HG03439 (cell line): ENCODE measurements around the gene PBRM1.
A peak's percentile ranks its signal among the peaks of the same experiment; 100 is the strongest.
"Not testable (repeated sequence)": the region's sequence is repeated elsewhere in the genome, so short reads cannot be mapped to it uniquely, and the experiment has no call there.

Experiments
- ATAC-seq: cut with Tn5 transposase; IDR thresholded peaks from one replicate; pipeline ENCODE4 v1.9.1; 2021; ENCODE audit warnings: mild to moderate bottlenecking, moderate library complexity; ENCODE audit not compliant: unreplicated experiment

PBRM1 gene

DNA sequence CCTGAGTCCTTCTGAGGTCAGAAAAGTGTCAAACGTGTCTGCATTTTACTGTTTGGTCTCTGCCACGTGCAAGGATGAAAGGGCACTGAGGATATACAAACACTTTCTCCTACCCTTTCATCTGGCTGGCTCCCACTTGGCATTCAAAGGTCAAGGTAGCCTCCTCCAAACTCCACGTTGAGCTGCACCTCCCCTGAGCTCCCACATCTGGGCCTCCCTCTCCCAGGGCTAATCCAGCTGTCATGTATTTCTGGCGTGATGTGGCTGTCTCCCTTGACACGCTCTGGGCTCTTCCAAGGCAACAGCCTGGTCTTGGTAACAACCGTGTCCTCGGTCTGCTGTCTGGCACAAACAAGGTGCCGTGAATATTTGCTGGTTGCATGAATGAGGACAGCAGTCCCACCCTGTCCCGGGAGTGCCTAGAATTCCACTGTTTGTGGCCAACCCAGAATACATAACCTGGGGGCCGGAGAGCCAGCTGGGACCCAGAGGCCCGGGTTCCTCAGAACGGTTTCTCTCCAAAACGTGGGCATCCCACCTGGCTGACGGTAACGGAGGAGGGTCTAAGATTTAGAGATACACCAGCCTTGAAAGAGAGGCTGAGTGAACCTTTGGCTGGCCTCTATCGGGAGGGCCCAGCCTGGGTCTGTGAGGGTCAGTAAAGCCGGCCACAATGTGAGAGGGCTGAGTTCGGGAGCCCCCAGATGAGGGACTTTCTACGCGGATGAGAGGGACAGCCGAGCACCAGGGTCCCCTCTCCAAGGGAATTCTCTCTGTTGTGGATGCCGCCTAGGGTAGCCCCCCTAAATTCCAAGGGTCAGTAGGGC, 19.1 kb upstream of the PBRM1 start:
- peak; percentile 9 for ATAC-seq

DNA sequence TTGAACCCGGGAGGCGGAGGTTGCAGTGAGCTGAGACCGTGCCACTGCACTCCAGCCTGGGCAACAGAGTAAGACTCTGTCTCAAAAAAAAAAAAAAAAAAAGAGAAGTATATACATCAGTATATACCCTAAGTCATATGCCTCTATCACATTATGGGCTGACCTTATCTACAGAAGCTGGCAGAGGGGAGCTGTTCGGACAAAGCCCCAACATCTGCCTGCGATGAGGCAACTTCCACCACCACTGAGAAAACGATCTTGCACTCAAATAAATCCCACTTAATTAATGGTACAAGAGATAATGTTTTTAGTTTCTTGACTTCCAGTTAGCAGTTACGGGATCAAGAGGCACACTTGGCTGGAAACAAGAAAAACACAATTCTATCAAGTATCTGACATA, 17.6 kb upstream of the PBRM1 start:
- ATAC-seq: no peak

- ATAC-seq: no peak
Observed at GRCh38 chr3:52697632-52697965, 11.9 kb upstream of the PBRM1 start.

GRCh38 chr3:52696830-52697631, 11.3 kb upstream of the PBRM1 start:
- no peak for ATAC-seq

- no peak for ATAC-seq
Observed at GRCh38 chr3:52695798-52696671, 10.3 kb upstream of the PBRM1 start.

GRCh38 chr3:52694528-52695189, 8.9 kb upstream of the PBRM1 start:
- no peak for ATAC-seq

GRCh38 chr3:52693071-52693470, 7.4 kb upstream of the PBRM1 start:
- no peak for ATAC-seq

DNA sequence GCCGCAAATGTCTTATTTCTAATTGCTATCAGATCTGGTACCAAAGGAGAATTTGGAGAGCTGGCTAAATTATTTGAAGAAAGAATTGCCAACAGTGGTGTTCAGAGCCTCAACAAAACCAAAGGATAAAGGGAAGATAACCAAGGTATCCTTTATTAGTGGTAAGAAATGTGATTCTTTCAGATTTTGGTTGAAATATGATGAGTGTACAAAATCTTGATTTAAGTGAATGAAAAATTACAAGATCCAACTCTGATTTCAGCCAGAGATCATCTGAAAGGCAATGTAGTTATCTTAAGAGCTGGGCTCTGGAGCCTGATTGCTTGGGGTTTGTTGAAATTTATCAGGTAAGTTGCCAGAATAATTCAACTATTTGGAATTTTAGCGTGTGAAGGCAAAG, 4.8 kb upstream of the PBRM1 start:
- no peak for ATAC-seq

DNA sequence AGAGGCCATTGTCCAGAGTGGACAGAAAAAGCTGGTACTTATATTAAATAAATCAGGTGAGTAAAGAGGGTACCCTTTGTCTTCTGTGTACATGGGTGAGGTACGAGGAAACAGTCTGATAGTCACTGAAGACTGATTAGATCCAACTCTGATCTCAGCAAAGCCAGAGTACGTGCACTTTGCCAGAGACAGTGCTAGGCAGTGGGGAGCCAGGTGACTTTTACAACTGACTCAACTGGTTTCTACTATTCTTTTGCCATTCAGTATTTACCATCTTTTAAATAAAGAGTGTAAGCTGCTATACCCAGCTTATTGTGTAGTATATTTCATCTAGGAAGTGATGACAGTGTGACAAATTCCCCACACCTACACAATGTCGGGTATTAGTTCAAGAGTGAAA, 3.4 kb upstream of the PBRM1 start:
- no peak for ATAC-seq

DNA sequence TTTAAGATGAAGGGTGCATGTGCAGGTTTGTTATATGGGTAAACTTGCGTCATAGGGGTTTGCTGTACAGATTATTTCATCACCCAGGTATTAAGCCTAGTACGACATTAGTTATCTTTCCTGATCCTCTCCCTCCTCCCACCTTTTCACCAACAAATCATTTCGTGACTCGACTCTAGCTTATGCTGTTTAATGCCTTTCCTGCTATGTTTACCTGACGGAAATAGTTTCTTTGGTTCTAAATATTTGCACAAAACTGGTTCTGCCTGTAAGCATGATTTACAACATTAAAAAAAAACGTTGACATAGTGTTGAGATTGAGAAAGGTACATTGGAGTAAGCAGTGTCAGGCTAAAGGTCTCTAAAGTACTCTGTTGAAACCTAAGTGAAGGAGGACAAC, 2.6 kb upstream of the PBRM1 start:
- no peak for ATAC-seq

DNA sequence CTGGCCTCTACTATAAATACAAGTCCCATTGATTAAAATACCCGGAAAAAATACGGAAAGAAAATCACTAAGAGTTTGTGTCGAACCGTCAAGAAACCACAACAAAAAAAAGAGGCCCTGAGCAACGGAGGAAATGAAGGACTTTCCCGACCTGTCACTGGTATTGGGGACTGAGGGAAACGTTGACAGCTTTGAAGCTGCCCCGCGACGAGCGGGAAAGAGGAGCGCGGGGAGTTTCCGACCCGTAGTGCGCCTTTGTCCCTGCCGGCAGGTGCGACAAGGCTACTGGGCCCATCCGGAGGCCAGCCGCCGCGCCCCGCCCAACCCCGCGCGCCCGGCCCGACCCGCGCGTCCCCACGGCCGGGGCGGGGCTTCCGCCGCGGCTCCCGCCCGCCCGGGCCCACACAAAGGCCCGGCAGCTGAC, 416 bp downstream of the PBRM1 start:
- peak; percentile 76 for ATAC-seq

DNA sequence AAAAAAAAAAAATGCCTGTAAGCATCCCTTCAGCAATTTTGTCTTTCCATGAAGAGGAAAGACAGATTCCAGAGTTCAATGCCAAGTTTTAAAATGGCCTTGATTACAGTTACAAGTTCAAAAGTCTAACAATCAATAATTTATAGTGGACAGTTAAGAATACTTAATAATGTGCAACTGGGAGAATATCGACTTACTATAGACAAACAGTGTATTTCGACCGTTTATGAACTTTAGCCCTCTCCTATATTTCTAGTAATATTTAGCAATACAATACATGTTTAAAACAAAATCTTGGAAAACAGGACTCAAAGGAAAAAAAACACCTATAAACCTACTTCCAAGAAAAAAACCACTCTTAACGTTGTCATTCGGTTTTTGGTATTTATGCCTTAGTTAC, 1.5 kb downstream of the PBRM1 start:
- no peak for ATAC-seq

- no peak for ATAC-seq
Observed at GRCh38 chr3:52683611-52684010, 2.1 kb downstream of the PBRM1 start.

- ATAC-seq: no peak
Observed at GRCh38 chr3:52682016-52682415, 3.7 kb downstream of the PBRM1 start.

DNA sequence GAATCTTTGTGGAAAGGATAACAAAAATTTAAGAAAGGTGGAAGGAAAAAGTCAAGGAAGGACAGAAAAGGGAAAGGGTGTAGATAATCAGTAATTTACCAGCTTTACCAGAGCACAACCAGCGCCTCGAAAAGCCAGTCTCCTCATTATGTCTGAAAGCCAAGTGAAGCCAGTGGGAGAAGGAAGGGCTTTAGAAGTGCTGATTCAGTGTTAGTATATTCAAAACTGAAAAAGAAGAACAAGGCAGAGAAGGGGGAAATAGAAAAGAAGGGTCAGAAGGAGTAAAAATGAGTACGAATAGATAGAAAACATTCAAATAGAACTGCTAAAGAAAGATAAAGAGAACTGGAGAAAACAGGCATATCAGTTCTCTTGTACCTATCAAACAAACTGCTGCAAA, 4.1 kb downstream of the PBRM1 start:
- ATAC-seq: no peak

DNA sequence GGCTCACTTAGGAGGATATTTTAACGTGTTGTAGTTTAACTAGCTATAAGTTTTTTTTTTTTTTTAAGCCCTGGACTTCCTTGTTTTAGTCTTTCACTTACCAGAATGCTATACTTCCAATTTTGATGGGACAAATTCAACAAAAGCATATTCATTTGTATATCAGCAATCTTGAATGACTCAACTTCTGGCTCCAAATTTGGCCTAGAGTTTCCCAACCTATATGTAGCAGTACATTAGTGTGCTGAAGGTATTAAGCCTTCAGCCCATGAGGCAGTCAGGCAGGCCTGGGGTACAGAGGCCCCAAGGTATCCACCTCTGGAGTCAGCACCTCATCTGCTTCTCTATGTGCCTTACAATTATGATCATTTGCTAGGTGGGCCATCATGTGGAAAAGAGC, 5.9 kb downstream of the PBRM1 start:
- no peak for ATAC-seq

GRCh38 chr3:52679199-52679538, 6.5 kb downstream of the PBRM1 start:
- ATAC-seq: no peak

GRCh38 chr3:52678265-52679198, 7.2 kb downstream of the PBRM1 start:
- ATAC-seq: no peak

- ATAC-seq: not testable (repeated sequence)
Observed at GRCh38 chr3:52676201-52676600, 9.5 kb downstream of the PBRM1 start.

- no peak for ATAC-seq
Observed at GRCh38 chr3:52671676-52672075, 14.0 kb downstream of the PBRM1 start.
